ENCODE measurements around the gene ZMIZ1.

The ZMIZ1 gene

DNA sequence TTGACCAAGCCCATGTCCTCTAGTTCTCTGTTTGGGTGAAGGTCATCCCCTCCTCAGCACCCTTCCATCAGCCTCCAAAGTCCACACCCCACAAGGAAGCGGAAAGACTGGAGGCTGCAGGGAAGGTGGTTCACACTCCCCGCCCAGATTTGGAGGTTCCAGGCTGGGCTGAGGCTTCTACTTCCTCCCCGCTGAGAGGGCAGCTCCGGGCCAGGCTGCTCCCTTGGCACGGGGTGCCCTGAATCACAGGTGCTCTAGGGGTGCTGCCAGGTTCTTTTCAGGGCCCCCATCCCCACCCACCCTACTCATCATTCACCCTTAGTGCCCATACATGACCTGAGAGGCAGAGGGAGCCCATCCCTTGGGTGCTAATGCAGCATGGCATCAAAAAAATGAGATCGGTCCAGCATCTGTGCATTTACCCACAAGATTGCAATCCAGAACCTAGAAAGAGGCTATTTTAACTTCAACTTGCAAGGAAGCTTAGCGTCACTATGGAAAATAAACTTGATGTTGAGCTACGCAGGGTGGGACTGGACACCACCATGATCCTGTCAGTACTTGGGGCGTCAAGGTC, 47.3 kb upstream of the ZMIZ1 start:
- Histone ChIP-seq H3K36me3 (ENCODE audit: insufficient read depth) (no peaks in the 10 kb centered on the region), H3K4me2 (no peak overlapping the region), H3K79me2 (ENCODE audit: insufficient read depth, low read depth) (no peaks in the 10 kb centered on the region), H3K27ac (no peak overlapping the region), H3K4me1 (ENCODE audit: low read depth, poor library complexity, severe bottlenecking) (peaks cover 8% of the 10 kb centered on the region), H3K27me3 (ENCODE audit: insufficient read depth, low read depth) (no peaks in the 10 kb centered on the region), H2AFZ (ENCODE audit: low read depth) (no peak overlapping the region), H3K9ac (no peak overlapping the region), H4K20me1 (ENCODE audit: insufficient read depth) (no peaks in the 10 kb centered on the region), H3K4me3 (IDR thresholded peaks at IDR 0.05; ENCODE audit: insufficient read depth, low read depth, low read length) (no peak overlapping the region)
- TF ChIP-seq, protein P1, sequence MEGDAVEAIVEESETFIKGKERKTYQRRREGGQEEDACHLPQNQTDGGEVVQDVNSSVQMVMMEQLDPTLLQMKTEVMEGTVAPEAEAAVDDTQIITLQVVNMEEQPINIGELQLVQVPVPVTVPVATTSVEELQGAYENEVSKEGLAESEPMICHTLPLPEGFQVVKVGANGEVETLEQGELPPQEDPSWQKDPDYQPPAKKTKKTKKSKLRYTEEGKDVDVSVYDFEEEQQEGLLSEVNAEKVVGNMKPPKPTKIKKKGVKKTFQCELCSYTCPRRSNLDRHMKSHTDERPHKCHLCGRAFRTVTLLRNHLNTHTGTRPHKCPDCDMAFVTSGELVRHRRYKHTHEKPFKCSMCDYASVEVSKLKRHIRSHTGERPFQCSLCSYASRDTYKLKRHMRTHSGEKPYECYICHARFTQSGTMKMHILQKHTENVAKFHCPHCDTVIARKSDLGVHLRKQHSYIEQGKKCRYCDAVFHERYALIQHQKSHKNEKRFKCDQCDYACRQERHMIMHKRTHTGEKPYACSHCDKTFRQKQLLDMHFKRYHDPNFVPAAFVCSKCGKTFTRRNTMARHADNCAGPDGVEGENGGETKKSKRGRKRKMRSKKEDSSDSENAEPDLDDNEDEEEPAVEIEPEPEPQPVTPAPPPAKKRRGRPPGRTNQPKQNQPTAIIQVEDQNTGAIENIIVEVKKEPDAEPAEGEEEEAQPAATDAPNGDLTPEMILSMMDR (conservative IDR thresholded peaks at IDR 0.05; ENCODE audit: low read depth, low read length), result no peak

DNA sequence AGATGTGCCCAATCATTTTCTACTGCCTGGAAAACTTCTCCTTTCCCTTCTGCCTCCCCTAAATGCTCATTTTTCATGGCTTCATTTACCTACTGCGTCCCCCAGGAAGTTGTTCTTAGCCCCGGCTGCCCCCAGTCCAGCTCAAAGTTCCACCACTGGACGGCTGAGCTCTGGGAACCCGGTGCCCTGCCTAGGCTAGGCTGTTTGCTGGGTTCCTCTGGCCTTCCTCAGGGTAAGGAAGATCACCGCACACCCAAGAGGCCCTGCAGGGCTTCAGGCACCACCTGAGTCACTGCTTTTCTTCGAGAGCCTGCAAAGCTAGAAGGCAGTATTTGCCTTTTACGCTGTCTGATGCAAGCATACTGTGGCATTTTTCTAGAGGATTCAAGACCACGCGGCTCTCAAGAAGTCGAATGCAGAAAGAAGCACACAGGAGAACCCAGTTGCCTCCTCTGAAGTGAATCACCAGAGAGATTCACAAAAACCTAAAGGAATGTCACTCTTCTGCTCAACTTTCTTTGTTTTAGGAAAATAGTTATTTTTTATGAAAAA, 46.7 kb upstream of the ZMIZ1 start:
- Histone ChIP-seq H3K79me2 (ENCODE audit: insufficient read depth, low read depth) (no peaks in the 10 kb centered on the region), H3K36me3 (ENCODE audit: insufficient read depth) (no peaks in the 10 kb centered on the region), H3K27ac (no peak overlapping the region), H3K4me2 (no peak overlapping the region), H4K20me1 (ENCODE audit: insufficient read depth) (no peaks in the 10 kb centered on the region), H3K4me1 (ENCODE audit: low read depth, poor library complexity, severe bottlenecking) (peaks cover 8% of the 10 kb centered on the region), H3K9ac (no peak overlapping the region), H3K27me3 (ENCODE audit: insufficient read depth, low read depth) (no peaks in the 10 kb centered on the region), H2AFZ (ENCODE audit: low read depth) (no peak overlapping the region), H3K4me3 (IDR thresholded peaks at IDR 0.05; ENCODE audit: insufficient read depth, low read depth, low read length) (no peak overlapping the region)
- TF ChIP-seq, protein P1 (conservative IDR thresholded peaks at IDR 0.05; ENCODE audit: low read depth, low read length), result no peak

DNA sequence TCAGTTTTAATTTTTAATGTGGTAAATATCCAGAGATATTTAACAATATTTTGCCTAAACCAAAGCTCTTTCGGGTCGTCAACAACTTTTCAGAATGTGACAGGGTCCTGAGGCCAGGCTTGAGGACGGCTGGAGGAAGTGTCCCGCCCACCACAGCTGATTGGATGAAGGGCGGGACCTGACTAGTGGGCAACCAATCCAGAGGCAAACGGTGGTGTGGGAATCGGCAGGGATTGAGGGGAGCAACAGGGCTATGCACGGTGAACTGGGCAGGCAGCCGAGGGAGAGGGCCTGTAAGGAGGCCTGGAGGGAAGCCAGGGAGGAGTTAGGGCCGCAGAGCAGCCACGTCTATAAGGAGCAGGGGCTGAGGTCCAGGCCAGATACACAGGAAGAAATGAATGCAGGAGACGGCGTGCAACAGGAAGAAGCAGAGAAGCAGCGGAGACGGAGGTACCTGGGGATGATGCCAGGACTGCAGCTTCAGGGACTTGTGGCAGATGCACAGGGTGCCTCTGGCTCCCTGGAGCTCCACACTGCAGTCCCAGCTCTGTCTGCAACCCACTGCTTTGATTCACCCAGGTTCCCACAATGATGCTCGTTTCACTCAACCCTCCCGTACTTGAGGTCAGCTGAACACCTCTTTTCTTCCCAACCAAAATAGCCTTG, 46.1 kb upstream of the ZMIZ1 start:
- TF ChIP-seq, protein P1 (conservative IDR thresholded peaks at IDR 0.05; ENCODE audit: low read depth, low read length), result no peak
- Histone ChIP-seq H3K4me3 (IDR thresholded peaks at IDR 0.05; ENCODE audit: insufficient read depth, low read depth, low read length) (no peak overlapping the region), H3K4me2 (peak overlapping the region; percentile 21; the same call in 1 of the 2 replicates), H3K4me1 (ENCODE audit: low read depth, poor library complexity, severe bottlenecking) (peaks cover 8% of the 10 kb centered on the region), H3K27ac (no peak overlapping the region), H3K9ac (no peak overlapping the region), H2AFZ (ENCODE audit: low read depth) (peak overlapping the region; percentile 57; the same call in 1 of the 2 replicates), H4K20me1 (ENCODE audit: insufficient read depth) (no peaks in the 10 kb centered on the region), H3K36me3 (ENCODE audit: insufficient read depth) (no peaks in the 10 kb centered on the region), H3K27me3 (ENCODE audit: insufficient read depth, low read depth) (no peaks in the 10 kb centered on the region), H3K79me2 (ENCODE audit: insufficient read depth, low read depth) (no peaks in the 10 kb centered on the region)

DNA sequence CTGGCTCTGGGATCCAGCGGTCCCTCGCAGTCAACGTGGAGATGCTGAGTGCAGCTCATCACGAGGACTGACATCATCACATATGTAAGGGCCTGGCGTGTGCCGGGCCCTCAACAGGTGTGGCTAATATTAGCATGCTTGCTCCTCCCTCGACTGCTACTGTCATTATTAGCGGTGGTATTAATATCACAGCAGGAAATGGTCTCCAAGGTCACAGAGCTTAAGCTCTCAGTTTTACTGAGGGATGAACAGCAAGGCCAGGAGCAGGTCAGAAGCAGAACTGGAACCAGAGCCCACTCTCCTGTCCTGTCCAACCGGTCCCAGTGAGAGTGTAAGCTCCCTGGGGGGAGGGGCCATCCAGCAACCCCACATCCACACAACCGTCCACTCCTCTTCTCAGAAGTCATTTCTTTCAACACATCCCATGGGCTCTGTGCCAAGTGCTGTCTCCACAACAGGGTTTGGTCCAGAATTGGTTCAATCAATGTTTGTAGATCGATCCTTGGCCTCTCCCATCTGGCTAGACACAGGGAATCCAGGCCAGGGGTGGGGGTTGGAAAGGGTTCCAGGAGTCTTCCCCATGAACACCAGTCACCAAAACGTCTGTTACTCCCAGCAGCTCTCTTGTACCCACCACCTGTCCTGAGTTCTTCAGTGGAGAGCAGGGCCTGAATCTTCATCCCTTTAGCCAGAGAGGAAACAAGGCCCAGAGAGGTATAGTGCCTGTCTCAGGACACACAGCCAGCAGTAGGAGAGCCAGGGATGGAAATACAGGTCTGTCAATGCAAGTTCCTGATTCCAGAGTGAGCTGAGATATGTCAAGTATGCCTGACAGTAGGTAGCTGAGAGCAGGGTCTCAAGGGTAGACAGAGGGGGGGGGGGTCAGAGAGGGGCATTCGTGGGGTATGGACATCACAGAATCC, 45.3 kb upstream of the ZMIZ1 start:
- no peak overlapping the region for H3K27ac ChIP-seq
- H3K4me2 ChIP-seq, result peak overlapping the region; percentile 21; the same call in 1 of the 2 replicates

More for the DNA sequence above, 45.3 kb upstream of the ZMIZ1 start:
- Histone ChIP-seq H3K79me2 (ENCODE audit: insufficient read depth, low read depth) (no peaks in the 10 kb centered on the region), H2AFZ (ENCODE audit: low read depth) (peak overlapping the region; percentile 57; the same call in 1 of the 2 replicates), H4K20me1 (ENCODE audit: insufficient read depth) (no peaks in the 10 kb centered on the region), H3K27me3 (ENCODE audit: insufficient read depth, low read depth) (no peaks in the 10 kb centered on the region), H3K4me1 (ENCODE audit: low read depth, poor library complexity, severe bottlenecking) (peaks cover 8% of the 10 kb centered on the region), H3K36me3 (ENCODE audit: insufficient read depth) (no peaks in the 10 kb centered on the region), H3K9ac (no peak overlapping the region), H3K4me3 (IDR thresholded peaks at IDR 0.05; ENCODE audit: insufficient read depth, low read depth, low read length) (no peak overlapping the region)
- TF ChIP-seq, protein P1 (conservative IDR thresholded peaks at IDR 0.05; ENCODE audit: low read depth, low read length), result no peak

Measured in KMS-11 (cell line).